ENCODE measurements around the gene MCL1.

The MCL1 gene

GRCh38 chr1:150535511-150536287 is 43.7 kb downstream of the MCL1 start:
- DNase-seq: no peak

- no peak for DNase-seq
These were observed 45.4 kb downstream of the MCL1 start for GRCh38 chr1:150534002-150534401.

GRCh38 chr1:150532860-150533259 is 46.5 kb downstream of the MCL1 start:
- no peak for DNase-seq

GRCh38 chr1:150530491-150531159 is 48.8 kb downstream of the MCL1 start:
- no peak for DNase-seq

- DNase-seq: no peak
These were observed 50.4 kb downstream of the MCL1 start for GRCh38 chr1:150529017-150529416.

- no peak for DNase-seq
These were observed 51.2 kb downstream of the MCL1 start for GRCh38 chr1:150528196-150528595.

- DNase-seq: no peak
These were observed 54.1 kb downstream of the MCL1 start for GRCh38 chr1:150525348-150525747.
